ENCODE data around the gene NTM. TPM values are rescaled to one million over a fixed set of nuclear protein-coding genes. Genes with fewer than 3 reads are reported as not detected.
A peak's percentile ranks its signal among the peaks of the same experiment; 100 is the strongest.

Gene NTM
- total and polyA plus RNA-seq, 5 donors = 35.0 to 148 (median 88.2) TPM

DNA sequence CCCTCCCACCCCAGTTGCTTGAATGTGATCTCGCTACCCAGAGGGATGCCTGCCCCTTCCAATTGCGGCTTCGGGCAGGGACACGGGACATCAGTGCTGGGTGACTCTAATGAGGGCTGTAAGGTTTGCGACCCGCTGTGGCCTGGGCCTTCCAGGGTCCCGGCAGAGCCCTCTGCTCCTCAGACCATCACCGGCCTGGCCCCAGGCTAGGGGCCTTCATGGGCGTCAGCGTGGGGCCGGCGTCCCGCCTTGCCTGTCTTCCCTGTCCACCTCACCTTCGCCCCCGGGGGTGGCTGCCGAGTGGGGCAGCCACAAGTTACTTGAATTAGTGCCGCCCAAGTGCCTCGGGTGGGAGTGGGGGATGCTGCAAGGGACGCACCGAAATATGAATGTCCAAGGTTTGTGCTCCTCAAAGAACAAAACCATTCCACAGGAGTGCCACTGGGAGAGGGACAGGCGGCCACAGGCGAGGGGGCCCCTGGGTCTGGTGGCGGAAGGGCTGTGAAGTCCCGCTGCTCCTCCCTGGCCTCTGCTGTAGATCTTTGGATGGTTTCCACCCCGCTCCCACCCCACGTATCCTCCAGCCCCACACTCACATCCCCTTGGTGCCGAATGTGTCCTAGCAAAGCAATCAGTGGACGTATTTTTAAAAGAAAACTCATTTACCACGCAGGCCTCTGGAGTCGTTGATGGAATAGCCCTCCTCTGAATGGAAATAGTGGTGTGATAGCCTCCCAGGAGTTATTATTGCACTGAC, 317.1 kb downstream of the NTM start:
- Histone ChIP-seq H3K4me3 (ENCODE audit: low read length) (no peak overlapping the region), H3K27me3 (ENCODE audit: control insufficient read depth, insufficient read depth) (no peaks in the 10 kb centered on the region), H3K4me1 (ENCODE audit: control insufficient read depth, insufficient read depth, low read length) (no peaks in the 10 kb centered on the region), H3K9me3 (ENCODE audit: control insufficient read depth, low read length) (no peaks in the 10 kb centered on the region), H3K27ac (ENCODE audit: low read length) (no peak overlapping the region)
- 84% methylated on average over 30 of the region's 30 CpGs for WGBS
- intact Hi-C loops (cut with DNase I) = no loop called here
- peak in 2 of 3 donors; percentile 39 to 44 for DNase-seq
- no peak for ATAC-seq

DNA sequence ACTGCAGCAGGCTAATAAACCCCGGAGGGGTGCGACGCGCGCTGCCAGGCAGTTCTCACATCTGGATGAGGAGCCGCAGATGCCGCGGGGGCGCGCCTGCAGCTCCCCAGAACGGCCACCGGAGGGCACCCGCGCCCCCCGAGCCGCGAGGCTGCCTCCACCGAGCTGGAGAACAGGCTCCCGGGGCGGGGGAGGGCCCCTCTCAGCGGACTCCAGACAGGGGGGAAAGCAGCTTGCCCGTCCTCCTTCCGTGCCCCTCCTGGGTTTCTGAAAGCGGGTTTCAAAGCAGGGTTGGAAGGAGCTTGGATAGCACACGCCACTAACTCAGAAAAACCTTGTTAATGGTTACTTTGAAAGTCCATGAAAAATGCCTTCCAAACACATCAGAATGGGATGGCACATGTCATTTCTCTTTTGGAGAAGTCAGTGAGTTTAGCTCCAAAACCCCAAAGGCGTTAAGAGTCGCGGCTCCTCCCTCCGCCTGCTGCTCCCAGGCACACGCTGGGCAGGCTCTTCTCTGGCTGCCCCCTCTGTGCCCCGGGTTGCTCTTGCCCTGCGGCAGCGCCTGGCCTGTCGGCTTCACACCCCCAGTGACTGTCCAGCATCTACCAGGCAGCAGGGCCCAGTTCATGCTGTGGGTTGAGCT, 317.8 kb downstream of the NTM start:
- DNase-seq (peak; percentile 55 to 82 (median 79)), ATAC-seq (peak; percentile 70 to 77)
- Histone ChIP-seq H3K27me3 (ENCODE audit: control insufficient read depth, insufficient read depth) (no peaks in the 10 kb centered on the region), H3K27ac (ENCODE audit: low read length) (no peak overlapping the region), H3K4me1 (ENCODE audit: control insufficient read depth, insufficient read depth, low read length) (no peaks in the 10 kb centered on the region), H3K4me3 (ENCODE audit: low read length) (no peak overlapping the region), H3K9me3 (ENCODE audit: control insufficient read depth, low read length) (no peaks in the 10 kb centered on the region)
- 13% methylated on average over 34 of the region's 34 CpGs for WGBS
- intact Hi-C loops (cut with DNase I) = no loop called here

DNA sequence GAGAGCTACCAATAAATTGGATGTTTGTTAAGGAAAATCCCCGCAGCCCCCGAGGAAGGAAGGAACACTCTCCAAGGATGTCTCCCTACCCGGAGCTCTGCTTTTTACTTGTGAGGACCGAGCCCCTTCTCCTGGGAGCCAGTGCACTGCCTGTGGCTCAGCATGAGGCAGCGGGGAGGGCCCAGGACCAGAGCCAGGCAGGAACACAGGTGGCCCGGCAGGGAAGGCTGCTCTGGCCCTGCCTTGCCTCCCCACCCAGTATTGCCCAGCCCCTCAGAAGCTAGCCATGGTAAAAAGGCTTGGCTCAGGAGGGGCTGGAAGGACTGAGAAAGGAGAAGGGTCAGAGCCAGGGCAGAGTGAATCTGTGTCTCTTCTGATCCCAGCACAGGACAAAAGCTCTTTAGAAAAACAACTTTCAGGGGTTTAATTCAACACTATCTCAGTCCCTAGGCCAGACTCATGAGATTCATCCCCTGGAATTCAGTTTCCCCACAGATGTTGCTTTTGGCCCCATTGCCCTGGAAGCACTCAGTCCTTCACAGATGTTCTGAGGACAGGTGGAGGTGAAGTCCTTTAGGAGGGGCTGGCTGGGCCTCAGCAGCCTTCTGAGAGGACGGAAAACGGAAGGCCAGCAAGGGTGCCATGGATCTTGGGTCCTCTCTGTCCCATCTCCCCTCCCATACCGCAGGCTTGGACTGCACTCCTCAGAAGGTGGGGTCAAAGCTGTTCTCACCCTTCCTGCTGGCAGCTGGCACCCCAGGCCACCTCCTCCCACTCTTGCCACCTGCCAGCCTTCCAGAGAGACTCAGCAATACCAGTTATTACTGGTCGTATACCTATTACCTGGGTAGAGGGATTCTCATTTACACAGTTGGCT, 318.9 kb downstream of the NTM start:
- H3K27ac ChIP-seq (ENCODE audit: low read length) = no peak overlapping the region
- peaks cover under 1% of the 10 kb centered on the region for H3K4me1 ChIP-seq (ENCODE audit: control insufficient read depth, insufficient read depth, low read length)
- no peak for DNase-seq
- H3K9me3 ChIP-seq (ENCODE audit: control insufficient read depth, low read length) = no peaks in the 10 kb centered on the region
- 83% methylated on average over 10 of the region's 10 CpGs for WGBS
- ATAC-seq = no peak
- no peak overlapping the region for H3K4me3 ChIP-seq (ENCODE audit: low read length)
- H3K27me3 ChIP-seq (ENCODE audit: control insufficient read depth, insufficient read depth) = no peaks in the 10 kb centered on the region
- intact Hi-C loops (cut with DNase I) = no loop called here

DNA sequence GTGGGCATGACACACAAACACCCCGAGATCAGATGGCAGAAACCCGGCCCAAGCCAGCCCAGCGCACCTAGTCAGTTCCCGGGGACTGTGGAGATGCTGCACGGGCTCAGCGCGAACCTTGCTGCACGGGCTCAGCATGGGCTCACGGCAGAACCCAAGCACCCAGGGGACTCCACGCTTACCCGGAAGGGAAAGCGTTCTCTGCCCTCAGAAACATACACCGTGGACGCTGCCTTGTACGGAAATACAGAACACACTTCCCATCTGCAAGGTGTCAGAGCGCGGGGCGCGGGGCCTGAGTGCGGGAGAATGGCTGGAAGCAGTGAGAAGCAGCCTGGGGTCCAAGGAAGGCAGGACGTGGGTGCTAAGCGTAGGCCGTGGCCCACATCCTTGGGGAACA, 319.9 kb downstream of the NTM start:
- 95% methylated on average over 23 of the region's 23 CpGs for WGBS
- intact Hi-C loops (cut with DNase I) = no loop called here
- DNase-seq = peak in 1 of 3 donors; percentile 42

DNA sequence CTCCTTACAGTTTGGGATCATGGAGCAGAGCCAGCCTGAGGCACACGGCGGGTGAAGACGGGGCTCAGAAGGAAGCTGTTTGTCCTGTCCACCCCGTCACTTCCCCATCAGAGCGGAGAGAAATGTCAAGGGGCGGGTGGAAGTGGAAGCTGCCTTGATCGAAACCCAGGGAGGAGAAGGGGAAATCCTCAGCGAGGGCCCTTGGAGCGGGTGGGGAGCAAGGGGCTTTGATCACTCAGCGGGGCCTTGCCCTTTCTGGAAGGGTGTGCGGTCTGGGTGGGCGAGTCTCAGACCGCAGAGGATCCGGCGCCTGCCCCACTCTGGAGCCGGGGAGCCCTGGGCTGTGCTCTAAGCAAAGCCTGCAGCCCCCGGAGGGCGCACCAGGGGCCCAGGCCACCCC, 320.4 kb downstream of the NTM start:
- WGBS = 89% methylated on average over 18 of the region's 18 CpGs
- peaks cover 3% of the 10 kb centered on the region for H3K4me1 ChIP-seq (ENCODE audit: control insufficient read depth, insufficient read depth, low read length)
- DNase-seq (no peak), ATAC-seq (no peak)
- H3K27ac ChIP-seq (ENCODE audit: low read length) = no peak overlapping the region
- no peaks in the 10 kb centered on the region for H3K27me3 ChIP-seq (ENCODE audit: control insufficient read depth, insufficient read depth)
- intact Hi-C loops (cut with DNase I) = no loop called here
- no peaks in the 10 kb centered on the region for H3K9me3 ChIP-seq (ENCODE audit: control insufficient read depth, low read length)
- H3K4me3 ChIP-seq (ENCODE audit: low read length) = no peak overlapping the region

More for the DNA sequence above, 319.9 kb downstream of the NTM start:
- H3K4me1 ChIP-seq (ENCODE audit: control insufficient read depth, insufficient read depth, low read length) = peaks cover 3% of the 10 kb centered on the region
- H3K9me3 ChIP-seq (ENCODE audit: control insufficient read depth, low read length) = no peaks in the 10 kb centered on the region
- no peak overlapping the region for H3K4me3 ChIP-seq (ENCODE audit: low read length)
- no peak overlapping the region for H3K27ac ChIP-seq (ENCODE audit: low read length)
- no peak for ATAC-seq
- no peaks in the 10 kb centered on the region for H3K27me3 ChIP-seq (ENCODE audit: control insufficient read depth, insufficient read depth)

DNA sequence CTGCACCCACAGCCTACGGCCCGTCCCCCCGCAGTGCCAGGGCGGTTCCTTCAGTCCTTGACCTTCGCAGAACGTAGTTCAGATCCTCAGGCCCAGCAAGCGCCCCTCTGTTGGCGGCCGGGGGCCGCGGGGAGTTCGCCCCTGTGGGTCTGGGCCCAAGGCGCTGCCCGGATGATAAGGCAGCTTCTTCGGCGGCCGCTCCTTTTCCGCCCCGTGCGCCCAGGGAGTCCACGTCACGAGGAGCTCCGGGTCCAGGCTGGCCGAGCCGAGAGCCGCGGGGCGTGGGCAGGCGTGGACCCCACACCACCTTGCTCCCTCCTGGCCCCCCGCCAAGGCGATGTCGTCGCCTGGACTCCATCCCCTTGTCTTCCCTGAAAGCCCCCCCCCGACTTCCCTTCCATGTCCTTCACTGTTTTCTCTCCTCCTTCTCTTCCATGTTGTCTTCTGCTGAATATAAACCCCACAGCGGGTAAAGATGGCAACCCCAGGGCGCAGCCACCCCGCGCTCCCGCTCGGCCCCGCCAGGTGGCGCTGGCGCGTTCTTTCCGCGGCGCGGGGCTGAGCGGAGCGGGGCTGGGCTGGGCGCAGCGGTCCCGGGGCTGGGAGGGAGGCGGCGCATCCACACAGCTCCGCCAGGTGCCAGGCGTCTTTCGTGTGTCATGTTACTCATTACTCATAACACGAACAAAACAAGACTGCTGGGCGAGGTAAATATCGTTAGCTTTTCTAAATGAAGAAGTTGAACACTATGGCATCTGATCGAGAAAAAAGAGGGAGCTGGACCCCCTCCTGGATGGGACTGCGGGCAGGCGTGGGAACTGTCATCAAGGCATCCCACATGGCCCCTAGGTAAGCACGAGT, 321.0 kb downstream of the NTM start:
- WGBS = 45% methylated on average over 65 of the region's 65 CpGs
- intact Hi-C loops (cut with DNase I) = no loop called here
- DNase-seq = peak in 2 of 3 donors; percentile 55 to 70
- Histone ChIP-seq H3K27ac (ENCODE audit: low read length) (no peak overlapping the region), H3K4me3 (ENCODE audit: low read length) (no peak overlapping the region), H3K4me1 (ENCODE audit: control insufficient read depth, insufficient read depth, low read length) (peaks cover 3% of the 10 kb centered on the region), H3K9me3 (ENCODE audit: control insufficient read depth, low read length) (no peaks in the 10 kb centered on the region), H3K27me3 (ENCODE audit: control insufficient read depth, insufficient read depth) (no peaks in the 10 kb centered on the region)
- ATAC-seq = no peak

DNA sequence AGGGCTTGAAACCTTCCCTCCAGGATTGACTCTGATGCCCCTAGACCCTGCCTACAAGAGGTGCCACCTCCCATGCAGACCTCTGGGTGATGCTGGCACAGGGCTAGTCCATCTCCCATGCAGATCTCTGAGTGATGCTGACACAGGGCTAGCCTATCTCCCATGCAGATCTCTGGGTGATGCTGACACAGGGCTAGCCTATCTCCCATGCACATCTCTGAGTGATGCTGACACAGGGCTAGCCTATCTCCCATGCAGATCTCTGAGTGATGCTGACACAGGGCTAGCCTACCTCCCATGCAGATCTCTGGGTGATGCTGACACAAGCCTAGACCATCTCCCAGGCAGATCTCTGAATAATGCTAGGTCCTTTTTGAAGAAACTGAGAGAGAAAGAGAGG, 321.7 kb downstream of the NTM start:
- H3K27ac ChIP-seq (ENCODE audit: low read length) = no peak overlapping the region
- H3K4me1 ChIP-seq (ENCODE audit: control insufficient read depth, insufficient read depth, low read length) = peaks cover 3% of the 10 kb centered on the region
- DNase-seq (no peak), ATAC-seq (no peak)
- H3K27me3 ChIP-seq (ENCODE audit: control insufficient read depth, insufficient read depth) = no peaks in the 10 kb centered on the region
- no peak overlapping the region for H3K4me3 ChIP-seq (ENCODE audit: low read length)
- H3K9me3 ChIP-seq (ENCODE audit: control insufficient read depth, low read length) = no peaks in the 10 kb centered on the region
- intact Hi-C loops (cut with DNase I) = no loop called here

DNA sequence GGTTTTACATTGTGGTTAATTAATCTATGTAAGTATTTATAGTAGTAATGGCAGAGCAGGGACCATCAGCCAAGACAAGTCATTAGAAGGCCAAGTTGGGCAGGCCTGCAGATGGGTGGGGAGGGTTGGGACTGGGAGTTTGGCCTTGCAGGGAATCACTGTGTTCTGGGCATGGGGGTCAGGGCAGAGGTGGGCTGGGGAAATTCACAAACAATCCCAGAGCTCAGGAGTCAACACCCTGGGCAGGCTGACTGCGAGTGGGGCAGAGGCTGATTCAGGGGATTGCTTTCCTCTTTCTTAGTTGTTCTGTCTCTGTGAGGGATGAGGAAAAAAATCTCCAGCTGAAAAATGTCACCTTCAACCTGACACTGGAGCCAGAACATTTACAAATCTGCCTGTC, 322.5 kb downstream of the NTM start:
- Histone ChIP-seq H3K9me3 (ENCODE audit: control insufficient read depth, low read length) (no peaks in the 10 kb centered on the region), H3K4me1 (ENCODE audit: control insufficient read depth, insufficient read depth, low read length) (peaks cover 3% of the 10 kb centered on the region), H3K27ac (ENCODE audit: low read length) (no peak overlapping the region), H3K4me3 (ENCODE audit: low read length) (no peak overlapping the region), H3K27me3 (ENCODE audit: control insufficient read depth, insufficient read depth) (no peaks in the 10 kb centered on the region)
- DNase-seq (peak in 1 of 3 donors; percentile 13), ATAC-seq (no peak)
- 75% methylated on average over 1 of the region's 1 CpG for WGBS
- intact Hi-C loops (cut with DNase I) = no loop called here

DNA sequence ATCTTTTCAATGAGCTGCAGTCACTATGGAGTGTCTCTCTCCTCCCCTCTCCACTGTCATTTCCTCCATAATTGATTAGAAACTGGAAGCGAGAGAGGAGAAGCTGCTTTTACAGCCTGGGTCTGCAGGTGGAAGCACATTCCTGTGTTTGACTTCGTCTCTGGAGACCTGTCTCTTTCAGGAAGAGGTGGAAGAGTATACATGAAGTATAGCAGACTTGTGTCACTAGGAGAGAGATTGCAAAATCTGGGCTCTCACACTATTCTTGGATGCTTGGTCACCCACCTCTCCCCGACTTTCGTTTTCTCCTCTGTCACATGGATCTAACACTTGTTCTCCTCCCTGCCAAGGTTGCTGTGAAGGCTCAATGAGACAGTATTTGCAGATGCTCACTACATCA, 323.3 kb downstream of the NTM start:
- Histone ChIP-seq H3K27me3 (ENCODE audit: control insufficient read depth, insufficient read depth) (no peaks in the 10 kb centered on the region), H3K4me1 (ENCODE audit: control insufficient read depth, insufficient read depth, low read length) (peaks cover 3% of the 10 kb centered on the region), H3K4me3 (ENCODE audit: low read length) (no peak overlapping the region), H3K9me3 (ENCODE audit: control insufficient read depth, low read length) (no peaks in the 10 kb centered on the region), H3K27ac (ENCODE audit: low read length) (no peak overlapping the region)
- ATAC-seq = no peak
- no peak for DNase-seq
- WGBS = 72% methylated on average over 4 of the region's 4 CpGs
- intact Hi-C loops (cut with DNase I) = no loop called here

DNA sequence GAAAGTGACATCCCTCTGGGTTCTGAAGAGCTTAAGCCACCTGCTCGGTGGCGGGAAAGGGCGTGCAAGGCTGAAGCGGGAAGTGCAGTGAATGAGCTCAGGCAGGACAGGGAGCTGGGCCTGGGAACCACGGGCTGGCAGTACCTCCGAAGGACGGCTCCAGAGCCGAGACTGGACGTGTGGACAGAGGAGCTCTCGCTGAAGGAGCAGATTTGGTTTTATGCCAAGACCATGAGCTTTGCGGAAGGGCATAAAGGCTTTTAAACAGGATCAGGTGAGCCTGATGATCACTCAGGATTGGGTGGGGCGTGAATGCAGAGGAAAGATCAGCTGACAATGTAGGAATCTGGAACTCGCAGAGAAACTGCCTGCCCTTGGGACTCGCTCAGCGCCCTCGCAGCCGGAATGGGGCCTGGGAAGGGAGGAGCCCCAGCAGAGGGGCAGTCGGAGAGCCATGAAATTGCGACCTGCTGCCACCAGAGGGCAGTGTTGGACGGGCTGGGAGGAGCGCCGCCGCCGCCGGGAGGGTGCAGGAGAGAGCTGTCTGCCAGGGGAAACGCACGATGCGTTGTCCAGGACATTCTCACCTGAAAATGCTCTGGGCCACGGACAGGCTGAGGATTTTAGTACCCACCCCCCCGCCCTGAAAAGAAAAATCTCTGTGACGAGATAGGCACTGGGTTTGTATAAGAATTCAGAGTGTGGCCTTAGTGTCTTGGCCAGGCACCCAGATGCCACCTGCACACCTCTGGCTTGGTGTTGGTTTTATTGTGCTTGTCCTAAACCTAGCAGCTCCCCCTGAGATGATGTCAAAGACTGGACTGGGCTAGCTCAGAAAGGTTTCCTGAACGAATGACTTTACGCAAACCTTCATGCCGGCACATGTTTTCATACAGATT, 324.4 kb downstream of the NTM start:
- ATAC-seq (peak; percentile 92), DNase-seq (peak; percentile 80 to 93 (median 91))
- Histone ChIP-seq H3K9me3 (ENCODE audit: control insufficient read depth, low read length) (no peaks in the 10 kb centered on the region), H3K4me1 (ENCODE audit: control insufficient read depth, insufficient read depth, low read length) (peaks cover 3% of the 10 kb centered on the region), H3K4me3 (ENCODE audit: low read length) (no peak overlapping the region), H3K27me3 (ENCODE audit: control insufficient read depth, insufficient read depth) (no peaks in the 10 kb centered on the region), H3K27ac (ENCODE audit: low read length) (peak overlapping the region; percentile 0)
- 19% methylated on average over 34 of the region's 34 CpGs for WGBS
- intact Hi-C loops (cut with DNase I) = no loop called here
